ENCODE data around the gene PRSS38.
A peak's percentile ranks its signal among the peaks of the same experiment; 100 is the strongest.

The PRSS38 gene

DNA sequence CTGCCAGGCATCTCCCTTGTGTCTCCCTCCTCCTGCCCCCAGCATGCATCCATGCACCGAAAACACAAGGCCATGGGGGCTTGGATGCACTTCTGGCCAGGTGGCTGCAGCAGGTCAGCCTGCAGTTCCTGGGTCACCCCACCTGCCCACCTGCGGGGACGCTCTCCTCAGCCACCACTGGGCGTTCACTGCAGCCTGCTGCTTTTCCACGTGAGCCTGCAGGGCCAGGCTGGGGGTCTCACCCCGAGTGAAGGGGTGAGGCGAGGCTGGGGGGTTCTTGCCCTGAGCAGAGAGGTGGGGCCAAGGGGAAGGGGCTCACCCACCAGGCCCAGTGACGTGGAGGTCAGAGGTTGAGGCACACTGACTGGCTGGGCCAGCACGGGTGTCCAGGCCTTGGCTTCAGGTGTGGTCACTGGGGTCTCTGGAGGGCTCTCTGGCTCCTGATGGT, 67.6 kb downstream of the PRSS38 start:
- no peaks in the 10 kb centered on the region for H3K9me3 ChIP-seq (ENCODE audit: control insufficient read depth in 1 of 2, low read length in 2 of 2)
- no peaks in the 10 kb centered on the region for H3K27me3 ChIP-seq (ENCODE audit: low read depth, low read length)
- H3K4me3 ChIP-seq (ENCODE audit: low read depth in 1 of 2, low read length in 2 of 2) = no peak overlapping the region
- peaks cover 8 to 17% of the 10 kb centered on the region in 2 donors for H3K4me1 ChIP-seq (ENCODE audit: control insufficient read depth in 1 of 2, insufficient read depth in 2 of 2, low read length in 2 of 2)
- H3K27ac ChIP-seq (ENCODE audit: low read length) = no peak overlapping the region
- no peaks in the 10 kb centered on the region for H3K36me3 ChIP-seq (ENCODE audit: control insufficient read depth in 1 of 2, insufficient read depth in 2 of 2, low read length in 2 of 2)

DNA sequence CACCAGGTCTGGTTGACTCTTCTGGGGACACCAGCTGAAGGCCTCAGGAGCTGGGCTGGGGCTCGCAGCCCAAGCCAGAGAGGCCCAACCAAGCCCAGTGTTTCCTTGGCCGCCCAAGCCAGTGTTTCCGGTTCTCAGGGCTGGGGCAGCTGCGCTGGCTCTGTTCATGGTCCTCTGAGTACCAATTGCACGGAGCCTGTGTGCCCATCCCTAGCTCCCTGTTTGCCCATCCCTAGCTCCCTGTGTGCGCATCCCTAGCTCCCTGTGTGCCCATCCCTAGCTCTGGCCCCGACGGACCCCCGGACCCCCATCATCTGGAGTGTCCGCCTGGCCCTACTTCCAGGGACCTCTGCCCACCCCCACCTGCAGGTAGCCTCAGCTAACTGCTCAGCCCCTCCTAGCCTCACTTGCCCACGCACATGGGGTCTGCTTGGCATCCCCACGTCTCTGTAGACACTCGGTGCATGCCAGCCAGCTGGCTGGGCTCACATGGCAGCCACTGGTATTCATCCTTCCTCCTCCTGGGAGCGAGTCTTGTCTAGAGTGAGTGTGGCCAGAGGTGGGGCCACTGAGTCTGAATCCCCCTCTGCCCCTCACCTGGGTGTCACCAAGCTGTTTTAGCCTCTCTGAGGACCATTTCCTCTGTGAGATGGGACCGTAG, 68.3 kb downstream of the PRSS38 start:
- Histone ChIP-seq H3K4me3 (ENCODE audit: low read depth in 1 of 2, low read length in 2 of 2) (no peak overlapping the region), H3K36me3 (ENCODE audit: control insufficient read depth in 1 of 2, insufficient read depth in 2 of 2, low read length in 2 of 2) (no peaks in the 10 kb centered on the region), H3K27ac (ENCODE audit: low read length) (no peak overlapping the region), H3K9me3 (ENCODE audit: control insufficient read depth in 1 of 2, low read length in 2 of 2) (no peaks in the 10 kb centered on the region), H3K4me1 (ENCODE audit: control insufficient read depth in 1 of 2, insufficient read depth in 2 of 2, low read length in 2 of 2) (peaks cover 8 to 17% of the 10 kb centered on the region in 2 donors), H3K27me3 (ENCODE audit: low read depth, low read length) (no peaks in the 10 kb centered on the region)

DNA sequence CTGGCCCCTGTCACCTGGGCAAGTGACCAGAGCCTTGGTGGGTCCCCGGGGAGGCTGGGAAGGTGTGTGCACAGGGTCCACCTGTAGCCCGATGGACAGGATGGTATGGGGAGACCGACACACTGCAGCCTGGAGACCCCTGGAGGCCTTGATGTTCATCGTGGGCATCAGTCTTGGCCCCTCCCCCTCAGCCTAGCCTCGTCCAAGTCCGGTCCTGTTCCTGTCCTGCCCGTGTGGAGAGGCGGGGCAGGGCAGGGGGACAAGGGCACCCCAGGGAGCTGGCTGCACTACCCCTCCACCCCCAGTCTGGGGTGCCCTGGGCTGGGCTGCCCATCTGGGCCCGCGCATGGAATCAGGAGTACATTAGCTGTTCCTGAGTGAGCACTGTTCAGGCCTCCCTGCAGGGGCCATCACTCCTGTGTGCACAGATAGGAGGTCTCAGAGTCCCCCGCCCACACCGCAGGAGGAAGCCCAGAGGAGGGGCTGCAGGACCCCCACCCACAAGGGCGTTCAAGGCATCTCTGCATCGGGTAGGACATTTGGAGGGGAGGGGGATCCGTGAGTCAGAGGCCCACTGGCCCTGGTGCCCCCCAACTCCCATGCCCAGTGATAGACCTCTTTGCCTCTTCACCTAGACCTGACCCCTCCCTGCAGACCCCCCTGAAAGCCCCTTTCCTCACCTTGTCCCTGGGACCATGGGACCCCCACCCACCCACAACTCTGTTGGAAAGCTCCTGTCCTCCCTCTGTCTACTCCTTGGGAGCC, 69.1 kb downstream of the PRSS38 start:
- H3K36me3 ChIP-seq (ENCODE audit: control insufficient read depth in 1 of 2, insufficient read depth in 2 of 2, low read length in 2 of 2) = no peaks in the 10 kb centered on the region
- H3K4me3 ChIP-seq (ENCODE audit: low read depth in 1 of 2, low read length in 2 of 2) = no peak overlapping the region
- no peak overlapping the region for H3K27ac ChIP-seq (ENCODE audit: low read length)
- no peaks in the 10 kb centered on the region for H3K9me3 ChIP-seq (ENCODE audit: control insufficient read depth in 1 of 2, low read length in 2 of 2)
- peaks cover 8 to 17% of the 10 kb centered on the region in 2 donors for H3K4me1 ChIP-seq (ENCODE audit: control insufficient read depth in 1 of 2, insufficient read depth in 2 of 2, low read length in 2 of 2)
- H3K27me3 ChIP-seq (ENCODE audit: low read depth, low read length) = no peaks in the 10 kb centered on the region

DNA sequence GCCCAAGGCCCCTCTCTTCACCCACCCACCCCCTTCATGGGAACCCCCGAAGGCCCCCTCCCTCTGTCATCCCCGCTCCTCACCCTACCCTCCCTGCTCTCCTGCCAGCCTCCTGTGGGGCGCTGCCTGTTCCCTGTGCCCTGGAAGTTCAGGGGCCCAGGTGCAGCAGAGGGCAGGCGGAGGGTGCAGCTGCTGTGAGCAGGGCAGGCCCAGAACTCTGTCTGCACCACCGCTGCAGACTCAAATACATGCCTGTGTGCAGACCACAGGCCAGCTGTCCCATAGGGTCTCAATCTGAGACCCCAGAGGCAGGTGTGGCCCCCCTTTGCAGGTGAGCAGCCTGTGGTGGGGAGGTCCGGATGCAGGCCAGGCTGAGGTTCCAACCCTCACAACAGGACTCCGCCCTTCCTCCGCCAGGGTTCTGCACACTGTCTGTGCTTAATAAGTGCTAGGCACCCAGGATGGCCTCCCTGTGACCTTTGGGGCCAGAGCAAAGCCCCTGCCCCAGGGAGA, 69.7 kb downstream of the PRSS38 start:
- H3K27ac ChIP-seq (ENCODE audit: low read length) = no peak overlapping the region
- no peaks in the 10 kb centered on the region for H3K9me3 ChIP-seq (ENCODE audit: control insufficient read depth in 1 of 2, low read length in 2 of 2)
- H3K4me1 ChIP-seq (ENCODE audit: control insufficient read depth in 1 of 2, insufficient read depth in 2 of 2, low read length in 2 of 2) = peaks cover 8 to 17% of the 10 kb centered on the region in 2 donors
- no peaks in the 10 kb centered on the region for H3K27me3 ChIP-seq (ENCODE audit: low read depth, low read length)
- H3K36me3 ChIP-seq (ENCODE audit: control insufficient read depth in 1 of 2, insufficient read depth in 2 of 2, low read length in 2 of 2) = no peaks in the 10 kb centered on the region
- H3K4me3 ChIP-seq (ENCODE audit: low read depth in 1 of 2, low read length in 2 of 2) = peak overlapping the region in 1 of 2 donors; percentile 14

DNA sequence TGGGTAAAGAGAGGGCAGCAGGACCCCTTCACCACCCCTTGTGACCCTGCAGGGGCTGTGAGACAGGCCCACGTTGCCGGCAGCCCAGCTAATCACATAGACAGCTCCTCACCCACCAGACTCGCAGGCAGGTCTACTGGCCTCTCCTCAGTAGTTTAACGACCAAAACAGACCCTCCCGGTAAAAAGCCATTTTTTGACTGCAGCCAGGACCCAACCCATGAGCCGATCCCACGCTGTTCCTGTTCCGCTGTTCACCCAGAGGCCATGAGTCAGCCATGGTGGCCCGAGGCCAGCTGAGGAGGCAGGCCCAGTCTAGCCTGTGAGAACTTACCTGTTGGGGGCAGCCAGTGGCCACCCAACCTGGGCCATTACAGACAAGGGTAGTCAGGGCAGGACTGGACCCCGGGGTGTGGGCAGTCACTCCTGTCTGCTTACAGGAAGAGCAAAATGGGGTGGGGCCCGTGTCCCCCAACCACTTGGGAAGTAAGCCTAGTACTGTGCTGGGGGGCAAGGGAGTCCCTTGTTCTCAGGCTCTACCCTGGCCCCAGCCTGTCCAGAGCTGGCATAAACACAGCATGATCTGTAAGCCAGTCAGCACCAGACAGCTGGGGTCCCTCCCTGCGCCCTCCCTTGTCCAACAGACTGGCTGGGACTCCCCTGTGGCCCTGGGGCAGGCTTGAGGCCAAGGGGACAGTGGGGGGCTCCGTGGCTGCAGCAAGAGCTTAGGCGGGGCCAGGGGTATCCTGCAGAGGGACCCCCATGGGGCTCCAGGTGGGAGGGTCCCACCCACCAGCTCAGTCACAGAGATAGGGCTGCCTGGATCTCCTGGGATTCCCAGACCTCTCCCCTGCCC, 70.4 kb downstream of the PRSS38 start:
- peaks cover 8 to 17% of the 10 kb centered on the region in 2 donors for H3K4me1 ChIP-seq (ENCODE audit: control insufficient read depth in 1 of 2, insufficient read depth in 2 of 2, low read length in 2 of 2)
- H3K36me3 ChIP-seq (ENCODE audit: control insufficient read depth in 1 of 2, insufficient read depth in 2 of 2, low read length in 2 of 2) = no peaks in the 10 kb centered on the region
- peak overlapping the region in 1 of 2 donors; percentile 65 for H3K4me3 ChIP-seq (ENCODE audit: low read depth in 1 of 2, low read length in 2 of 2)
- no peaks in the 10 kb centered on the region for H3K27me3 ChIP-seq (ENCODE audit: low read depth, low read length)
- H3K9me3 ChIP-seq (ENCODE audit: control insufficient read depth in 1 of 2, low read length in 2 of 2) = no peaks in the 10 kb centered on the region
- H3K27ac ChIP-seq (ENCODE audit: low read length) = no peak overlapping the region

DNA sequence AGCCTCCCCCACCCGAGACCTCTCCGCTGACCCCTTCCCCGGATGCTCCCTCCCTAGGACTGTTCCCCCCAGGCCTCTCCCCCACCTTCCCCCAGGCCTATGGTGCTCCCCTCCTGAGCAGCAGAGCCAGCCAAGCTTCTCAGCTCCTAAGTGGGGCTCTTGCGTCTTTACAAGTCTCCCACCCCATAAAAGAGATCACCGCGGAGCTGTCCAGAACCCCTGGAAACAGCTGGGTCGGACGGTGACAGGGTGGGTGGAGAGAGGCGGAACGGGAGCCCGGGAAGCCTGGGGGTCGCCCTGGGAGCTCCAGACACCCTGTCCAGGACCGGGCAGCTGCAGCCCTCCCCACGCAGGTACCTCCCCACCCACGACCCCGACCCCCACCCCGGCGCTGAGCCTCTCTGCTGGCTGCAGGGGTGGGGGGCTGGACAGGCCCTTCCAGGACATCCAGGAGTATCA, 71.1 kb downstream of the PRSS38 start:
- H3K36me3 ChIP-seq (ENCODE audit: control insufficient read depth in 1 of 2, insufficient read depth in 2 of 2, low read length in 2 of 2) = no peaks in the 10 kb centered on the region
- no peaks in the 10 kb centered on the region for H3K27me3 ChIP-seq (ENCODE audit: low read depth, low read length)
- peak overlapping the region; percentile 53 to 65 for H3K4me3 ChIP-seq (ENCODE audit: low read depth in 1 of 2, low read length in 2 of 2)
- no peak overlapping the region for H3K27ac ChIP-seq (ENCODE audit: low read length)
- H3K4me1 ChIP-seq (ENCODE audit: control insufficient read depth in 1 of 2, insufficient read depth in 2 of 2, low read length in 2 of 2) = peaks cover 8 to 17% of the 10 kb centered on the region in 2 donors
- no peaks in the 10 kb centered on the region for H3K9me3 ChIP-seq (ENCODE audit: control insufficient read depth in 1 of 2, low read length in 2 of 2)

DNA sequence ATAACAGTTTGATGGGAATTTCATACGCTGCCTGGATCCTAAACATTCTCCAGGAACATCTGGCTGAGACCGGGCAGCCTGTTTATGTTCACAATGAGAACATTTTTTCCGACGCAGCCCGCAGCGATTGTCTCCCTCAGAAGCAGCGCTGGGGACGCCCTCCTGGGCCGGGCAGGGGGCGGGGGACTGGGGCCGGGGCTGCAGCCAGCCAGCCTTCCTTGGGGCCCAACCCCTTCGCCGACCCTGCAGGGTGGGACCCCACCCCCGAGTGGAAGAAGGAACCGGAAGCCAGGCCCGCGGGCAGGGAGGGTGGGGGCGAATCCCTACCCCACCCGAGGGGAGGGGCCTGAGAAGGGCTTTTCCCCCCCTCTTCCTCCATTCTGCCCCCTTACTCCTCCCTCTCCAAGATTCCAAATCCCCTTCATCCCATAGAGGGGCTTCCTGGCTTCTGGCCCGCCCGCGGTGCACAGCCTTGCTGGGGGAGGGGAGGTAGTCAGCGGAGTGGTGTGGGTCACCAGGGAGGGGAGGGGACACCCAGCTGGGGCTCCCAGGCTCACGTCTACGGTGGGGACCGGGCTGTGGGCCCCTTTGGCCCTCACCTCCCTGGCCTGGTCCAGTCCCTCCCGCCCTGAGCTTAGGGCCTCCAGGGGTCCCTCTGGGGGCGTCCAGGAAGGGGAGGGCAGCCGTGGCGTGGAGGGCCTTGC, 71.7 kb downstream of the PRSS38 start:
- Histone ChIP-seq H3K4me3 (ENCODE audit: low read depth in 1 of 2, low read length in 2 of 2) (peak overlapping the region; percentile 53 to 65), H3K9me3 (ENCODE audit: control insufficient read depth in 1 of 2, low read length in 2 of 2) (no peaks in the 10 kb centered on the region), H3K27ac (ENCODE audit: low read length) (peak overlapping the region; percentile 86), H3K36me3 (ENCODE audit: control insufficient read depth in 1 of 2, insufficient read depth in 2 of 2, low read length in 2 of 2) (no peaks in the 10 kb centered on the region), H3K27me3 (ENCODE audit: low read depth, low read length) (no peaks in the 10 kb centered on the region), H3K4me1 (ENCODE audit: control insufficient read depth in 1 of 2, insufficient read depth in 2 of 2, low read length in 2 of 2) (peaks cover 8 to 17% of the 10 kb centered on the region in 2 donors)

DNA sequence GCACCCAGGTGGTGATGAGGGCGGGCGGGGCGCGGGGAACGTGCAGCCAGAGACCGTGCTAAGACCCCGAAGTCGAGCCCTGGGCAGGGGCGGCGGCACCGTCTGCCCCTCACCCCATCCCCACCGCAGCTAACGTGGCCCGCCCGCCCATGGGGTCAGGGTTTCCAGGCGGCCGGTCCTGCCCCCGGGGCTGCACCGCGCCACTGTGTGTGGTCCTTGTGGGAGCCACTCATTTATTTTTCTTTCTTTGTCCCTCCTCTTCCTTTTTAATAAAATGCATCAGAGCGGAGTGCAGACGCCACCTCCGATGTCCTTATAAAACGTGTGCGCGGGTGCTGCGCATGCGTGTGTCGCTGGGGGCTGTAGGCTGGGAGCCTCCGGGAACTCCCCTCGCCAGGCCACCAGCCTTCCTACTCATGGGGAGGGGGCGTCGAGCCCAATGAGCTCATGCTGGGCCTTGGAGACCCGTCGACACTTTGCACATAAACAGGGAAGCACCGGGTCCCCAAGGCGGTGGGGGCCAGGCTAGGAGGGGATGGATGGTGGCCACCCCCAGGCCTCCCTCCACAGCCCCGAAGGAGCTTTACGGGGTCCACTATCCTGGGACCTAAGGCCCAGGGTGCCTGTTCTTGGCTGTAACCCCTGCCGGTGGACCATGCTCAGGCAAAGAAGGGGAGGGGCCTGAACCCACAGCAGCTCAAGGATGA, 72.4 kb downstream of the PRSS38 start:
- Histone ChIP-seq H3K27me3 (ENCODE audit: low read depth, low read length) (no peaks in the 10 kb centered on the region), H3K9me3 (ENCODE audit: control insufficient read depth in 1 of 2, low read length in 2 of 2) (no peaks in the 10 kb centered on the region), H3K36me3 (ENCODE audit: control insufficient read depth in 1 of 2, insufficient read depth in 2 of 2, low read length in 2 of 2) (no peaks in the 10 kb centered on the region), H3K4me3 (ENCODE audit: low read depth in 1 of 2, low read length in 2 of 2) (peak overlapping the region; percentile 53 to 65), H3K4me1 (ENCODE audit: control insufficient read depth in 1 of 2, insufficient read depth in 2 of 2, low read length in 2 of 2) (peaks cover 8 to 17% of the 10 kb centered on the region in 2 donors), H3K27ac (ENCODE audit: low read length) (no peak overlapping the region)

DNA sequence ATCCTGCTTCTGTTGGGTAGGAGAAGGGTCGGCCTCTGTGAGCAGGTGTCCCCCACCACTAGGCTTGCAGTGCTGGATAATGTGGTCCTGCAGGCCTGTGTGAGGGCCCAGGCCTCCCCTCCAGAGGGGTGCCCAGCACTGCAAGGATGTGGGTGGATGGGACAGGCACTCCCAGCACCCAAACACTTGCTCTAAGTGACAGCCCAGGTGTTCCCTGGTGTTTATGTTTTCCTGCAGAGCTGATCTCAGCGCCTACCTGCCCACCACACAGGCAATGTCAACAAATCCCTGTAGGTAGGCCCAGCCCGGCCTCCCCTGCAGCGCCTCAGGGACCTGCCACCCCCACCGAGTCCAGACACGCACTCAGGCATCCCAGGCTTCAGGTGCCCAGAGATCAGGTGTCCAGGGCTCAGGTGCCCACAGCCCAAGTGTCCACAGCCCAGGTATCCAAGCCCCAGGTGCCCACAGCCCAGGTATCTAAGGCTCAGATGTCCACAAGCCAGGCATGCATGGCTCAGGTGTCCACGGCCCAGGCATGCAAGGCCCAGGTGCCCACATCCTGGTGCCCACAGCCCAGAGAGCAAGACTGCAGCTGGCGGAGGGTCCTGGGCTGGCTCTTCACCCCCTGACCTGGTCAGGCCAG, 73.0 kb downstream of the PRSS38 start:
- Histone ChIP-seq H3K4me3 (ENCODE audit: low read depth in 1 of 2, low read length in 2 of 2) (peak overlapping the region in 1 of 2 donors; percentile 65), H3K36me3 (ENCODE audit: control insufficient read depth in 1 of 2, insufficient read depth in 2 of 2, low read length in 2 of 2) (no peaks in the 10 kb centered on the region), H3K27me3 (ENCODE audit: low read depth, low read length) (no peaks in the 10 kb centered on the region), H3K27ac (ENCODE audit: low read length) (no peak overlapping the region), H3K4me1 (ENCODE audit: control insufficient read depth in 1 of 2, insufficient read depth in 2 of 2, low read length in 2 of 2) (peaks cover 8 to 17% of the 10 kb centered on the region in 2 donors), H3K9me3 (ENCODE audit: control insufficient read depth in 1 of 2, low read length in 2 of 2) (no peaks in the 10 kb centered on the region)
